22Rv1 (cell line): ENCODE results near the gene DLGAP5.

Source experiments
- ZFX ChIP-seq: fragments of 450-650 bp; IDR thresholded peaks from 2 replicates; pipeline ENCODE4 v1.6.1; 2017; ENCODE audit warnings: antibody characterized with exemption, borderline replicate concordance
- TF ChIP-seq, protein P1 (sequence below): fragments of 450-650 bp; IDR thresholded peaks from 2 replicates; pipeline ENCODE4 v1.5.1; 2017; ENCODE audit warnings: mild to moderate bottlenecking

DNA sequence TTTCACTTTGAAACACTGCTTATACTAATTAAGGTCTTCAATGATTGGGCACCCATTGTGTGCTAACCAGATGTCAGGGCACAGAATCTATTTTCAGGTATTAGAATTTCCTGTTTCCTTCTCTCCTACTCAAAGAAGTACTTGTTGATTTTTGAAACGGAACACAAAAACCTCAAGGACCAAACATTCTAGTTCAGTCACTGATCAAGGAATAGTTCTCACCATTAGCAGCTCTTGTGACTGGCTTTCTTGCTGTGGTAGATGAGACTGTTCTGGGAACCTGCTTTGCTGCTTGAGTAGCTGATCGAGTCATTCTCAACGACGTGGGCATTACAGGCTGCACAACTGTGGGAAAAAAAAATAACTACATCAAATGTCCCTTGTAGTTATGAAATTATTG lies 11.0 kb downstream of the DLGAP5 start:
- TF ChIP-seq, protein P1, sequence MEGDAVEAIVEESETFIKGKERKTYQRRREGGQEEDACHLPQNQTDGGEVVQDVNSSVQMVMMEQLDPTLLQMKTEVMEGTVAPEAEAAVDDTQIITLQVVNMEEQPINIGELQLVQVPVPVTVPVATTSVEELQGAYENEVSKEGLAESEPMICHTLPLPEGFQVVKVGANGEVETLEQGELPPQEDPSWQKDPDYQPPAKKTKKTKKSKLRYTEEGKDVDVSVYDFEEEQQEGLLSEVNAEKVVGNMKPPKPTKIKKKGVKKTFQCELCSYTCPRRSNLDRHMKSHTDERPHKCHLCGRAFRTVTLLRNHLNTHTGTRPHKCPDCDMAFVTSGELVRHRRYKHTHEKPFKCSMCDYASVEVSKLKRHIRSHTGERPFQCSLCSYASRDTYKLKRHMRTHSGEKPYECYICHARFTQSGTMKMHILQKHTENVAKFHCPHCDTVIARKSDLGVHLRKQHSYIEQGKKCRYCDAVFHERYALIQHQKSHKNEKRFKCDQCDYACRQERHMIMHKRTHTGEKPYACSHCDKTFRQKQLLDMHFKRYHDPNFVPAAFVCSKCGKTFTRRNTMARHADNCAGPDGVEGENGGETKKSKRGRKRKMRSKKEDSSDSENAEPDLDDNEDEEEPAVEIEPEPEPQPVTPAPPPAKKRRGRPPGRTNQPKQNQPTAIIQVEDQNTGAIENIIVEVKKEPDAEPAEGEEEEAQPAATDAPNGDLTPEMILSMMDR, result no peak
- no peak for TF ChIP-seq ZFX
